Stimulated activated CD4-positive, alpha-beta T cell treated with anti-CD3 and anti-CD28 coated beads, TNF-alpha, amount 100 ng/mL, for 4 hours (primary cell): ENCODE data around the gene ARPC1B.
"Not testable (repeated sequence)": the region's sequence is repeated elsewhere in the genome, so short reads cannot be mapped to it uniquely, and the experiment has no call there.

Source experiments
- DNase-seq, 3 experiments: peaks; one replicate each; pipeline ENCODE4 v3.0.0-alpha.2; 2020; ENCODE audit warnings: low read depth in 3 of 3

ARPC1B gene

DNA sequence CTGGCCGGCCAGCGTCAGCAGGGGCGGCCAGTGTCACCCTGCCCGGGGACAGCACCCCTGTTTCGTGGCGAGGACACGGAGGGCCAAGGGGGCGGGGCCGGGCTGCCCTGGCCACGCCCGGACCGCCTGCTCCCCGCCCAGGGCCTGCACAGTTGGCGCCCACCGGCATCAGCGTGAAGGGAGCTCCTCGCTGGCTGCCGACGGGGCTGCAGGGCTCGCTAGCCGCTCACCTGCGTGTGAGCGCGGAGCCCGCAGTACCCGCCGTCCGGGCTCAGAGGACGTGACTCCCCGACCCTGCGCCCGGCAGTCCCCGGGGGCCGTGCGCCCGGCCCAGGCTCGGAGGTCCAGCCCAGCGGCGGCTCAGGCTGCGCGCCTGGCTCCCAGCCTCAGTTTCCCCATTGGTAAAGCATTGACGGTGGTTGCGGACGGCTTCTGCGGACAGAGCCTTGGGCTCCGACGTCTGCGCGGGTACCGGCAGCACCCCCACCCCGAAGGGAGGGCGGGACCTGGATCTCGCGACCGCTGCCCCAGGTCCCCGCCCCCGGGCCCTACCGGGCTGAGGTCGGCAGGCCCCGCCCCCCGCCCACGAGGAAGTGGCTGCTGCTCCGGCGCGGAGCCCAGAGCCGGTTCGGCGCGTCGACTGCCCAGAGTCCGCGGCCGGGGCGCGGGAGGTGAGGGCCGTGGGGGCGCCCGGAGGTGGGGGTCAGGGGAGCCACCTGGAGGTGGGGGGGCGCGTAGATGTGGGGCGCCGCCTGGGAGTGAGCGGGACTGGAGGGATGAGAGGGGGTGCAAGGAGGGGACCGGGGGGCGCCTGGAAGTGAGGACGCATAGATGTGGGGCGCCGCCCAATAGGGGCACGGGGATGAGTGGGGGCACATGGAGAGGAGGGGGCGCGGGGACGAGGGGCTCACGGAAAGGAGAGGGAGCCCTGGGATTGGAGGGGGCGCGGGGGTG, at the start of gene ARPC1B:
Gene ARPC1B (plus strand): TSS at position 620 of the 954 bp plus-strand sequence. CDS start 10,985 bp downstream, outside the sequence.
- peak; percentile 78 to 85 (median 79) for DNase-seq

DNA sequence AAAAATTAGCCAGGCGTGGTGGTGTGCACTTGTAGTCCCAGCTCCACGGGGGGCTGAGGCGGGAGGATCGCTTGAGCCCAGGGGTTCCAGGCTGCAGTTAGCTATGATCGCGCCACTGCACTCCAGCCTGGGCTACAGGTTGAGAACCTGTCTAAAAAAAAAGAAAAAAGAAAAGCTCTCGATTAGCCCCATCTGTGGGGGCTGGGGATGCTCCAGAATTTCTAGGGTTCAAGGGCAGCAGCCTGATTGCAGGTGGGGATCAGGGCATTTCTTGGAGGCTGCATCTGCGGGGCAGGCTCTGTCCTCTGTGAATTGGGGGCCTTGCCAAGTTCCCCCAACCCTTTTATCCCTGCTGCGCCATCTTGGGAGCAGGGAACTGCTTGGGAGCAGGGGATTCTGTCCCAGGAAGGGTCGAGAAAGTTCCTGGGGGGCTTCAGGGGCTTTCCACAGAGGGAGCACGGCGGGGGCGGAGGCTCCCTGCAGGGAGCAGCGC, 49.5 kb upstream of the ARPC1B start:
- peak in 1 of 3 experiments; percentile 7 for DNase-seq

DNA sequence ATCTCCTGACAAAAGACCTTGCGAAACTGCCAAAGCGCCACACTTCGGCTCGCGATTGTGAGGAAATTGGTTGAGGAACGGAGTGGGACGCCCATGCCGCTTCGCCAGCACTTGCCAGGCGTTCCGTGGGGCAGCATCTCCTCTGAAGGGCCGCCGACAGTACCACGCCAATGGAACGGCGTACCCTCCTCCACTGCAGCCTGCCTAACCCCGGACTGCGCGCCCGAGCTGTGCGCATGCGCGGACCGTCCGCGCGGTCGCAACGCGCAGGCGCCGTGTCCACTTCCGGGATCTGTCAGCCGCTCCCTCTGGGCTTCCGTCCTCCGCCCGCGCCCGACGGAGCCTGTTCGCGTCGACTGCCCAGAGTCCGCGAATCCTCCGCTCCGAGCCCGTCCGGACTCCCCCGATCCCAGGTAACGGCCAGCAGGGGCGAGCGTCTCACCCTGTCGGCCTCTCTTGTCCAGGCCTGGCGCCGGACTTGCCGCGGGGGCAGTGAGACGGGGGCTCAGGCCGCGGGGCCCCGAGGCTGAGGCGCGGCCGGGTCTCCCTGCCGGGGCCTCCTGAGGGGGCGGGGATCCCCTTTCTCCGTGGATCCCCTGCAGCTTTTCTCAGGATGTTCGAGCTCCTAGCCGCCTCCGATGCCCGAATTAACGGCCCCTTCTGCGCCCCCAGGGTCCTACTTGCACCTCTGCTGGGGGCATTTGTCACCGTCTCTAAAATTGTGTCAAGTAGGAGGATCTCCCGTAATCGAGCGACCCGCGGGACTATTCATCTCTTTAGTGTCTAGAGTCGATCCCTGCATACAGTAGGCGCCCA, 48.7 kb upstream of the ARPC1B start, which contains the start of gene ARPC1A:
Gene ARPC1A (plus strand): TSS at position 307 of the 816 bp plus-strand sequence. CDS start 7,456 bp downstream, outside the sequence.
- DNase-seq, result peak; percentile 83 to 85 (median 84)

- no peak for DNase-seq
These were observed 48.1 kb upstream of the ARPC1B start for GRCh38 chr7:99326408-99326782.

- DNase-seq, result not testable (repeated sequence)
These were observed 44.1 kb upstream of the ARPC1B start for GRCh38 chr7:99330314-99330961.

DNA sequence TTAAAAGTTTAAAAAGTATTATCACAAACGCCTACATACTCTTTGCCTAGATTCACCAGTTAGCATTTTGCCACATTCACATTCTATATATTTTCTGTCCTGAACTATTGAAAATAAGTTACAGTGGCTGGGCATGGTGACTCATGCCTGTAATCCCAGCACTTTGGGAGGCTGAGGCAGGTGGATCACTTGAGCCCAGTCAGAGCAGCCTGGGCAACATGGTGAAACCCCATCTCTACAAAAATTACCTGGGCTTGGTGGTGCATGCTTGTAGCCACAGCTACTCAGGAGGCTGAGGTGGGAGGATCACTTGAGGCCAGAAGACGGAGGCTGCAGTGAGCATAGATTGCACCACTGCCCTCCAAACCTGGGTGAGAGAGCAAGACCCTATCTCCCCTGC, 43.5 kb upstream of the ARPC1B start:
- DNase-seq, result no peak

DNA sequence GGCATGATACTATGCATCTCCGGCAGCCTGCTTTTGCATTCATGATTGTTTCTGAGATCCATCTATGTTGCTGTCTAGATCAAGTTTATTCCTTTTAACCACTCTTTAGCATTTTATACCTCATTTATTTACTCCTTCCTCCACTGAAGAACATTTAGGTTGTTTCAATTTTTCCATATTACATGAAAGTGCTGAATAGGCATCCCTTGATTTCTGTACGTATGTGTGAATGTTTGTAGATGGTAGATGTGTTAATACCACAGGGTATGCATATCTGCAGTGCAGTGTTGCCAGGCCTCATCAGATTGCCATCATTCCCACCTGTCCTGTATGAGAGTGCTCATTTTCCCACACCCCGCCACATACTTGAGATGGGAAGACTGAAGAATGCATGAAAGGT, 34.9 kb upstream of the ARPC1B start:
- no peak for DNase-seq

DNA sequence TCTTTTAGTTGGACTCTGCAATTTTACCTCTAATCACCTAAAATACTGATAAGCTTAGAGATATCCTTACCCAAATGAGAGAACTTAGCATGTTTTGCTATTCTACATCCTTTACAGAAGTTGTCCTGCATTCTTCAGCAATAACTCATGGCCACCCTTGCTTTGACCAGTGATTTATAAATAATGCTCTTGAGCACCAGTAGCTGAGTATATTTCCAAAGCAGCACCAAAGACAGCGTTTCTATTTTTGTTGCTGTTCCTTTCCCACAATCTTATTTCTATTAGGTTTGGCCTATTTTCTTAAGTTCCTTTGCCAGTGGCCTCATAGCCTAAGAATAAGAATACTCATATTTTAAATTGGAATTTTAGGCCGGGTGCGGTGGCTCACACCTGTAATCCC, 33.9 kb upstream of the ARPC1B start:
- DNase-seq, result no peak

- no peak for DNase-seq
These were observed 30.4 kb upstream of the ARPC1B start for GRCh38 chr7:99344061-99344647.

- not testable (repeated sequence) for DNase-seq
These were observed 23.9 kb upstream of the ARPC1B start for GRCh38 chr7:99350641-99351040.

GRCh38 chr7:99352247-99352646, 22.3 kb upstream of the ARPC1B start:
- DNase-seq, result no peak

GRCh38 chr7:99355098-99355497, 19.4 kb upstream of the ARPC1B start:
- DNase-seq, result no peak

DNA sequence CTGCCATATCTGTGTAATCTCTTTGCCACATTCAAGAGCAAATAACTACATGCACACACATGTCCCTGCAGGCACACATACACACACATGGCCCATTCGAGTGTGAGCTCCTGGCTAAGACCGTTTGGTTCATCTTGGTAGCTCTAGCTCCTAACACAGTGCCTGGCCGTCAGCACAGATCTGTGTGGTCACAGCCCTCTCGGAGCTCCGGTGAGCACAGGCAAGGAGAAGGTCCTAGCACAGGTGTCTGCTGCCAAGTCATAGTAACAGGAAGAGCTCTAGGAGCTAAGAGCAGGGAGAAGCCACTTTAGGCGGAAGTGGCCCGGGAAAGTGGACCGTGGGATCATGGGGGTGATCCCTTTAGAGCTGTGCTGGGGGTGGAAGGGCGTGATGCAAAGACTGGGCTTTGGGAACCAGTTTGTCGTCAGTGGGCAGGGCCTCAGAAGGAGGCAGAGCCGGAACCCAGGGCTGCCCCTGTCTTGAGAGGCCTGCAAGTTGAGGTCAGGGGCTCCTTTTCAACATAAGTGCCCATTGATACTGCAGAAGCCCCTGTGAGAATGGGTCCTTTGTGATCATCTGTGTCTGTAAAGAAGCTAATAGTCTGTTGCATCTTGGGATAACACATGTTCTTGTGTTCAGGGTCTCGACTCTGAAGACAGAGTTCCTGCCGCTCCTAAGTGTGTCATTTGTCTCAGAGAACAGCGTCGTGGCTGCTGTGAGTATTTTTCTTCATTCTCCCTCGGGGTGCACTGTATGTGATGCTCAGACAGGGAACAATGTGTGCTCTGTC, 16.6 kb upstream of the ARPC1B start:
- DNase-seq, result no peak

DNA sequence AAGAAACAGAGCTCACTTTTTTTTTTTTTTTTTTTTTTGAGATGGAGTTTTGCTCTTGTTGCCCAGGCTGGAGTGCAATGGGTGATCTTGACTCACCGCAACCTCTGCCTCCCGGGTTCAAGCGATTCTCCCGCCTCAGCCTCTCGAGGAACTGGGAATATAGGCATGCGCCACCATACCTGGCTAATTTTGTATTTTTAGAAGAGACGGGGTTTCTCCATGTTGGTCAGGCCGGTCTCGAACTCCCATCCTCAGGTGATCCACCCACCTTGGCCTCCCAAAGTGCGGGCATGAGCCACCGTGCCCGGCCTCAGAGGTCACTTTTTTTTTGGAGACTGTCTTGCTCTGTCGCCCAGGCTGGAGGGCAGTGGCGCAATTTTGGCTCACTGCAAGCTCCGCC, 16.0 kb upstream of the ARPC1B start:
- DNase-seq, result not testable (repeated sequence)

- no peak for DNase-seq
These were observed 14.9 kb upstream of the ARPC1B start for GRCh38 chr7:99359465-99360154.

GRCh38 chr7:99362801-99363200, 11.7 kb upstream of the ARPC1B start:
- DNase-seq, result no peak

GRCh38 chr7:99363286-99363685, 11.2 kb upstream of the ARPC1B start:
- DNase-seq, result no peak

GRCh38 chr7:99365318-99366141, 9.0 kb upstream of the ARPC1B start:
- peak in 2 of 3 experiments; percentile 47 to 54 for DNase-seq

GRCh38 chr7:99366646-99367045, 7.9 kb upstream of the ARPC1B start:
- DNase-seq, result no peak
